HG03571 (cell line): ENCODE measurements around the gene RAMP3.
A peak's percentile ranks its signal among the peaks of the same experiment; 100 is the strongest.
"Not testable (repeated sequence)": the region's sequence is repeated elsewhere in the genome, so short reads cannot be mapped to it uniquely, and the experiment has no call there.

Experiments
- ATAC-seq: cut with Tn5 transposase; IDR thresholded peaks from one replicate; pipeline ENCODE4 v1.9.1; 2021; ENCODE audit not compliant: unreplicated experiment

RAMP3 gene

DNA sequence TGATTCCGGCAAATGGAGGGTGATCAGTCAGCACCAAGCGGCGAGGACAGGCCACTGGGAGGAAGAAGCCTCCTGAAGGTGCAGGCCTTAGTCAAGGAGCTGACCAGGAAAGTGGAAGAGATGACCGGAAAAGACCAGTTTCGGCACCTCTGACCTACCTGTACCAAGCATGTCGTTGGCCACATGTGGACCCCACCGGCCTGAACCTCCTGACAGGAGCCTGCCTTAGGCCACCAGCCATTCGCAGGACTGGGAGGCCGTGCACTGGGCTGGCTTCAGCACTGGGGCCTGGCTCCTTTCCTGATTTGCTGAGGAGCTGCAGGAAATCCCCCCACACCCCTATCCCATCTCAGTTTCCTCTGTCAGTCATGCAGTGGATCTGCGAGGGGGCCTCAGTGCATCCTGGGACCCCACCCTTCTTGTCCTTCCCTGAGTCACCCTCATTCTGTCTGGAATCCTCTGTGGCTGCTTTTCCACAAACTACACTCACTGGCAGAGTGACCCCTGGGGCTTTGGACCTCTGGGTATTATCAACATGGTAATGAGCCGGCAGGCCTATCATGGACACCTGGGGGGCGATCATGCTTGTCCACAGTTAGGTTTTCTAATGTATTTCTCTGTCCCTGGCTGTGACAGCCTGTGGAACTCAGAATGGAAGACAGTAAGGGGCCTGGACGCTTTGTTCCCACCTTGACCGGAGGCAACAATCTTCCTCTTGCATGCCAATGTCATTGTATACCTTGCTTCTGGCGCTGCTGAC is 33.0 kb downstream of the RAMP3 start:
- ATAC-seq = no peak

DNA sequence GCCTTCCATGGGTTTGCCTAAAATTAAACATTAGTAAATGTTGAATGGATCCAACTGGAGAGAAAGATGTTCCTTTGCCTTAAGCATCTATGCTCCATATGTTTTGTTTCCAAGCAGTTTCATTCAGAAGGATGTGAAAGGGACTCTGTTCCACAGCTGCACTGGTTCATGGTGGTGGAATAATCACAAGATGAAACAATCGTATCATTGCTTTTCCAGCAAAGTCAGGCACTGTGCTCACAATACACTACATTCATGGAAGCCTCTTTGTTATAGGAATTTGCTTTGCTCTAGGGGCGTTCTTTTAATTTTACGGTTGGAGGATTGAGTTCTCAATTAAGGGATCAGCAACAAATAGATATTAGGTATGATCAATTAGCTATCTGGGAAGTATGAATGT is 33.8 kb downstream of the RAMP3 start:
- no peak for ATAC-seq

DNA sequence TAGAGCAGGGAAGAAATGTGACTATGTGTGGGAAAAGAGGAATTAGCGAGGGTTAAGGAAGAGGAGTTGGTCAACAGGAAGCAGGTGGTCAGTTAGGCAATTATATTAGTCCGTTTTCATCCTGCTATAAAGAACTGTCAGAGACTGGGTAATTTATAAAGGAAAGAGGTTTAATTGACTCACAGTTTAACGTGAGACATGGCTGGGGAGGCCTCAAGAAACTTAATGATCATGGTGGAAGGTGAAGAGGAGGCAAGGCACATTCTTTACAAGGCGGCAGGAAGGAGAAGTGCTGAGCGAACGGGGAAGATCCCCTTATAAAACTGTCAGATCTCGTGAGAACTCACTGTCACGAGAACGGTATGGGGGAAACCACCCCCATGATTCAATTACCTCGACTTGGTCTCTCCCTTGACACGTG is 35.0 kb downstream of the RAMP3 start:
- ATAC-seq = no peak

DNA sequence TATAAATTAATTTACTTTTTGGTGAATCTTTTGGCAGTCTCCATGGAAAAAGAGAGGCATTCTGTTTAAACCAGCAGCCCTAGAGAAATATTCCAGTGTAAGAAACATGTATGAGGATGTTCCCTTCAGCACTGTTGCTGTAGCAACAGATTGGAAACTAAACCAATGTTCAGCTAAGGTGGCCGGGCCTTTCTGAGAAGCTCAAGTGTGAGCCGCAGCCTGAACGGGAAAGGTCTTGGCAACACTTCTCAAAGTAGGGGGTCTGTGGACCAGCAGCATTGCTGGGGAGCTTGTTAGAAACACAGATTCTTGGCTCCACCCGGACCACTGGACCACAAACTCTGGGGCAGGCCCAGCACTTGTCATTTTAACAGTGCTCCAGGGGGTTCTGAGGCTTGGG is 36.2 kb downstream of the RAMP3 start:
- no peak for ATAC-seq

DNA sequence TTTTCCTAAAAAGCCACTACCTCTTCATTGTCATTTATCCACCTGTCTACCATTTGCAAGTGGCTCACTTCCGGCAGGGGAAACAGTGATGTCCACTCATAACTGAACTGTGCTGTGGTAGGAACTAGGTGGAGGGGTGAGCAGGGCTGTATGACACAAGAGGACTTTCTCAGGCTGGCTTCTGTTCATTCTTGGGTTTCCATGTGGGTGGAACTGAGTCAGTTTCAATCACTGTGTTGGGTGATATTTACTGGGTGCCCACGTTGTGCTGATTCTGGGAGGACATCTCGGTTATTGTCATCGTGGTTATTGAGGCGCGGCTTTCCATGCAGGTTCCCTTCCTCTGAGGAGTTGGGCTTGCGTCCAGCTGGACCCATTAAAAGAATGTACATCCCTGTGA is 38.8 kb downstream of the RAMP3 start:
- ATAC-seq = peak; percentile 63

DNA sequence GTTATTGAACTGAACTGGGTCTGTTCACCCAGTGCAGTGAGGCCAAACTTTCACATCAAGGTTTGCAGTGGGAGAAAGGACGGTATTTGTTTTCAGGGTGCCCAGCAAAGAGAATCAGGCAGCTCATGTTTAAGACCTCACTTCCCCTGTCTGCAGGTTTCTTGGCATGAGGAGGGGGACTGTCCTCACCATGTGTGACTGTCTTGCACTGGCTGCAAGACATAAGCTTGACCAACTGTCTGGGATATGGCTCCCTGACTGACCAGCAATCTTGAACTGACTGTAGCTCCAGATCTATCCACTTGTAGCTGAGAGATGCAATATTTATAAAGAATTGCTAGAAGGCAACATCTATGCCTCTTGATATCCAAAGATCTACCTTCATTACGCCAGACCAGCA is 39.9 kb downstream of the RAMP3 start:
- no peak for ATAC-seq

DNA sequence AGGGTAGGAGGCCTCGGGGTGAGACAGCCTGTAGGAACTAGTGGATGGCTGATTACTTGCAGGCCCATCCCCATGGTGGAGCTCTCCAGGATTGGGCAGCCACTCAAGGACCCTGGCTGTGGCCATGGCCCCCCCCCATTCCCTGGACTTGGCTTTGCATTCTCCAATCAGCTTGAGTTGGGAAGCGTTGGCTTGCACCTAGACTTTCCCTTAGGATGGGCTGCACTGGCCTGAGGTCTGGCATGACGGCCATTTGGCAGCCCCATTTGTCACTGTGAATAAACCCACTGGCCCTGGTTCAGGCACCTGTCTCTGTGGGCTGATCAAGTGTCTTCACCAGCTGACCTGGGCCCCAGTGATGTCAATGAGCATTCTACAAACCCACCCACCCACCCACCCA is 41.4 kb downstream of the RAMP3 start:
- ATAC-seq = no peak

DNA sequence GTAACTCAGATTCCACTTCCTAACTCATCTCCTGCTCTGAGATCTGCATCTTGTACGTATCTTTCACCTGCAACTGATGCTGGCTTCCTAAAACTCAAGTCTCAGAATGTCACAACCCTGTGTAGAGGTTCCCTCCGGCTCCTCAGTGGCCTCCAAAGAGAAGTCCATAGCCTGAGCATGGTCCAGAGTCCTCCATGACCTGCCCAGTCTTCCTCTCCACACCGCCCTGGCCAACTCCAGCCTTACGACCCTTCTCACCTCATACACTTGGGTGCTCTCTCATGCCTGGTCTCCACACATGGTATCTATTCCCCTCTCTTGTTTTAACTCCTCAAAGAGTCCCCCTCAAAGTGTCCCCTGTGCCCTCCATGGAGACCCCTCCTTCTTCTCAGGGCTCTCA is 41.9 kb downstream of the RAMP3 start:
- no peak for ATAC-seq

DNA sequence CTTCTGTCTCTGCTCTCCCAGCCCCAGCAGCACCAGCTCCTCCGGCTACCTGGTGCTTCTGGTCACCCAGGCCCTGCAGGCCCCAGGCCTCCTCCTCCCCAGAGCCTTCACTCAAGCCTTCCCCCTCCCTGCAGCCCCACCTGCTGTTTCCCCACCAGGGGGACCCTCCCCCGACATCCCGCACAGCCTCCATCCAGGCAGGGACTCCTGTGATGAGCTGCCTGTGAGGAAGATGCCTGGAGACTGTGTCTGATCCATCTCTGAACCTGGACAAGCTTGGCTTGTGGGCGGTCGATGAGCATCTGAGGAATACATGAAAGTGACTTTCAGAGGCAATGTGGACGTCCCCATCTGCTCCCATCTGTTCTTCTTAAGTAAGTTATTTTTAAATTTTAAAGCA is 45.0 kb downstream of the RAMP3 start:
- ATAC-seq = no peak

DNA sequence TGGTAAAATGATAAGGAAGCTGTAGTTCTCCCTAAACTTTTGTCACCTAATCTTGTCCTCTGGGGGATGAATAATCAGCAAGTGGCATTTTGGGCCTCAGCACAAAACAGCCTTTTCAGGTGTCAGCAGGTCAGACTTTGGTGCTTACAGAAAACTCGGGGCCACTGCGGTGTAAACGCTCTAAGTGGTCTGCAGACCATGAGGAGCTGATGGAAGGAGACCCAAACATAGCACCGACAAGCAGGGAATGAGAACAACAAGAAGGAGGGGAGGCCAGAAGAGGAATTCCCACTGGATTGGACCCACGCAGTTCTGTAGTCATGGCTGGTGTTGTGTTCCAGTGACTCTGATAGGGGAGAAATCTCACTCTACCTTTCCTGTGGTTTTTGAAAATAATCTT is 45.4 kb downstream of the RAMP3 start:
- ATAC-seq = no peak

DNA sequence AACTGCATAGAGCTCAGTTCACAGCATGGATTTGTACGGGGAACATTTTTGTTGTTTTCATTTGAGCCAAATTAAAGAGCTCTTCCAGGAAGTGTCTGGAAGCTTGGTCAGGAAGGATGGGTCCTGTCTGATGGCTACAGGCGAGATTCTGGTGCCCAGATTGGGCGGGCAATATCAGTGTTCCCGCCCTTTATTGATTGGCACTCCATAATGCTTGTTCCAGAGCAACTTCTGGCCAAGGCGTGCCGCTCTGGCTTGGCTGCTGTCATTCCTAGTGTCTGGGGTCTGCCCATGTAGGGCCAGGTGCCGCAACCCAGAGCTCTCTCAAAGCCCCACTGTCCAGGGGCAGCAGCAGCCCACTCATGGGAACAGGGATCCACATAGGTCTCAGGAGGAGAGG is 45.9 kb downstream of the RAMP3 start:
- no peak for ATAC-seq

DNA sequence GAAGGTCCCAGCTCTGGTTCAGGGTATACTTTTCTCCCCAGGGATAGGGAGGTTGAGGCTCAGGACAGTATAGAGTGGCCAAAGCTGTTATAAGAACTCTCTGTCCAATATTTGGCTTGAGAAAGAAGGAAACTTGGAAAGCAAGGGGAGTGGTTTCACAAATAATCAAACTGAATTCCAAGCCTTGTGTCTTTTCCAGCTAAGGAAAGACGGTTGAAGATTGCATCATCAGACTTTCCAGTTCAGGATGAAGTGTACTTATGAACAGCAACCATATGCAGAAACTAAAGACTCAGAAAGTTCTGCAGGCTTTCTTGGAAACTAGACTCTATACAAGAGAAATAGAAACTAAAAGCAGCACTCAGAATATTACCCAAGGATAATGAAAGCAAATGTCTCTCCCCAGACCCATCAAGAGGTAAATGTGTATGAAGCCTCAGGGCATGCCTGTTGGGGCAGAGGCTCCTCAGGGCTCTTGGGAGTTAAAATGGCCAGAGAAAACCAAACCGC is 46.4 kb downstream of the RAMP3 start:
- ATAC-seq = no peak

DNA sequence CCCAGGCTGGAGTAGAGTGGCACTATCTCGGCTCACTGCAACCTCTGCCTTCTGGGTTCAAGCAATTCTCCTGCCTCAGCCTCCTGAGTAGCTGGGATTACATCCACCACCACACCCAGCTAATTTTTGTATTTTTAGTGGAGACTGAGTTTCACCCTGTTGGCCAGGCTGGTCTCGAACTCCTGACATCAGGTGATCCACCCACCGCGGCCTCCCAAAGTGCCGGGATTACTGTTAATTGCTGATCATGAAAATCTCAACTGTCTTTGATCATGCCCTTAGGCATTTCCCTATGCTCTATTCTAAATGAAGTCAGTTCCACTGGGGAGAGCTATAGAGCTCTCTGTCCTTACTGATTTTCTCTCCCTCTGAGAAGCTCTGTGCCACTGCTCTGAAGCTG is 48.7 kb downstream of the RAMP3 start:
- ATAC-seq = not testable (repeated sequence)

DNA sequence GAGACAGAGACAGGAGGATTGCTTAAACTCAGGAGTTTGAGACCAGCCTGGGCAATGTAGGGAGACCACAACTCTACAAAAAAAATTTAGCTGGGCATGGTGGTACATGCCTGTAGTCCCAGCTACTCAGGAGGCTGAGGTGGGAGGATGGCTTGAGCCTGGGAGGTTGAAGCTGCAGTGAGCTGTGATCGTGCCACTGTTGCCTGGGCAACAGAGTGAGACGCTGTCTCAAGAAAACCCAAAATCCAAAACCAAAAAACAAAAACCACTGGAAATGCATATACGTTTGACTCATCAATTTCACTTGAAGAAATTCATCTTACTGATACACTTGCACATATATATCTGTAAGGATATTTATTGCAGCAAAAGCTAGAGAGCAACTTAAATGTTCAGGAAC is 52.3 kb downstream of the RAMP3 start:
- ATAC-seq = not testable (repeated sequence)

DNA sequence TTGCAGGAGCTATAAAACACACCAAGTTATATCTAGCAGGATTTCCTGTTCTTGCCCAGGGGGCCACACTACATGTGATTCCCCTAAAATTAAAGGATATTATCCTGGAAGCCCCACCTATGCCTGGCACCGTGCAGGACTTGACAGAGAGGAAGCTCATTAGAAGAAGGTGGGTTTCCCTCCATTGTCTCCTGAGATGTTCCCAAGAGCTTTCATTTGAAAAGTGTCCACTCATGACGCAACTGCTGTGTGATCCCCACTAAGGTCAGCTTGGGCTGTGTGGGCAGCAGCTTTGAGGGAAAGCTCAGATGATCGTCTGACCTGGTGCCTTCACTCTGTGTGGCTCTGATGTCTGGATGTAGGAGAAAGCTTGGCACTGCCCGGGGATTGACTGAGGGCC is 53.5 kb downstream of the RAMP3 start:
- ATAC-seq = no peak

DNA sequence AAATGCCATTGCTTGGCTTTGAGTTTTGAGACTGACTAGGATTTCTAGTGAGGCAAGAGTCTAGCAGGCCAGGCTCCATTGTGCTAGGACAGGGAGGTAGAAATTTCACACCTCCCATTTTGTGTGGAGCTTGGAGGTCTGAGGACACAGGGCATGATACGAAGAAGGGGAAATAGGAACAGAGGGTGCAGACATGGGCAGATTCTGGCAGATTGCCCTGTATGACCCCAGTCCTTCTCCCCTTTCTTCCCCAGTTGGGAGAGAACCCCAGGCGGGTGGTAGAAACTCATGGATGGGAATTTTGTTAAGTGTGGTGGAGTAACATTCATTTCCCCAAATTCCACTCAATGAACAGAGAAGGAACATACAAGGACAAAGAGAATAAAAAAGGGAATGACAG is 54.4 kb downstream of the RAMP3 start:
- no peak for ATAC-seq

DNA sequence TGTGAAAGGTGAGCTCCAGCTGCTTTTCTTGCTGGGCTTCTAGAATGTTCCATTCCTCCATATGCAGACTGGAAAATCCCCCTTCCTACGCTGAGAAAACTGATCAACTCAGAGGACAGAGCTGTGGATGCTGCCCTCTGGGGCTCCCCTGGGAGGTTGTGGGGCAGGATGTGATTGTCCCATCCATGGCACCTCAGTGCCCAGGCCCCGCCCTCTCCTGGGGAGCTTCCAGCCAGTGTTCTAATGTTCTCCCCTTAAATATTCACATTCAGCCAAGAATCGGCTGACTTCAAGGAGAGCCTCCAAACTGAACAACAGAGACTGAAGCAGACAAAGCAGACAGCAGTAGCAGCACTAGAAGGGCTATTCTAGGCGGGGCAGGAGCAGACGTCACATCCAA is 55.0 kb downstream of the RAMP3 start:
- ATAC-seq = no peak

DNA sequence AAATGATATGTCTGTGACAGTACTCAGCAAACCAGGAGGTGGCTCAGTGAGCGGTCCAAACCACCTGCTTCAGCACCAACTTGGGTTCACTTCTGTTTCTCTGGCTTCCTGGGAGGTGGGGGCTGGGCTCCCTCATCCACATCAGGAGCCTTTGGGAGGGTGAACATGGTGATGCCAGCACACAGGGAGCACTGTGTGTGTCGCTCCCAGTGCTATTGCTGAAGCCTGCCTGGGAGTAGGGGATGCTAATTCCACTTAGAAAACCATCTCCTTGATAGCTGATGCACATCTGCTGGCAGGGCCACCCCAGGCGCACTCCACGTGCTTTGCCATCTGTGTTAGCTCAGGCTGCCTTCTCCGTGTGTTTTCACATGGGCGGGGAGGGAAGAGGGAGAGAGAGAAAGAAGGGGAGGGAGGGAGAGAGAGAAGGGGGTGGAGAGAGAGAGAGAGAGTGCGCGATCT is 58.0 kb downstream of the RAMP3 start:
- ATAC-seq = no peak

DNA sequence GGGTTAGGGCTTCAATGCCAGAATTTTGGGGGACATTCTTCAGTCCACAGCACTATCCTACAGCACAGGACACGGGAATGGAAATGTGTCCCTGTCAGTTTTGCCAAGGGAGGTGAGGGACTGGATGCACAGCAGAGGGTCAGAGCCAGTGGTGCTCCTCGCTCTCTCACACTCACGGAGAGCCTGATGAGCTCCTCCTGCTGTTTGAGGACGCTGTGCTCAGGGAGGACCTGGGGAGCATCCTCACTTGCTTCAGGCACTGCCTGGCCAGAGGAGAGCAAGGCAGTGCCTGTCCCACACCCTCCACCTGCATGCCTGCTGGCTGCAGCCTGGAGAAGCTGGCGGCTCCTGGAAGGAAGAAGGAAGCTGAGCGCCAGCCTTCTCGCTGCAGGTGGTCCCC is 58.6 kb downstream of the RAMP3 start:
- ATAC-seq = no peak

DNA sequence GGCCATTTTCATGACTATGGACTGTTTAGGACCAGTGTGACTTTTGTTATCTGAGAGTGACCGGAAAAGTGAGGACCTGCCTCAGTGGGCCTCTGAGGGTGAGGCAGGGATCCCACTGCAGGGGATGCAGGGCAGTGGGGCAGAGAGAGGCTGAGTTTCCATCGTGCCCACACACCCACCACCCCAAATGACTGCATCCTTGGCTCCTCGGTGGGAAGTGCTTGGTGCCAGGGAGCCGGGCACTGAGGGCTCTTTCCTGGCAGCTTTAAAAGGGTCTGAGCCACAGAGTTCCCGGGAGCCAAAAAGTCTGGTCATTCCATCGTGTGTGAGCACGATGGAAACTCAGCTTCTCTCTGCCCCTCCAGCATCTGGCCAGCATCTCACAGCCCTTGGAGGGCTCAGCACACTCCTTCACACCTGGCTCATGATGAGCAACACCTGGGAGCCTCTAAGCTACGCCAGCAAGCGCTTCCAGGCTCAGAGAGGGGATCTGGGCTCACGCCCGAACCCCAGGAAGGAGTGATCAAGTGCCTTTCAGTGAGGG is 59.1 kb downstream of the RAMP3 start:
- no peak for ATAC-seq

DNA sequence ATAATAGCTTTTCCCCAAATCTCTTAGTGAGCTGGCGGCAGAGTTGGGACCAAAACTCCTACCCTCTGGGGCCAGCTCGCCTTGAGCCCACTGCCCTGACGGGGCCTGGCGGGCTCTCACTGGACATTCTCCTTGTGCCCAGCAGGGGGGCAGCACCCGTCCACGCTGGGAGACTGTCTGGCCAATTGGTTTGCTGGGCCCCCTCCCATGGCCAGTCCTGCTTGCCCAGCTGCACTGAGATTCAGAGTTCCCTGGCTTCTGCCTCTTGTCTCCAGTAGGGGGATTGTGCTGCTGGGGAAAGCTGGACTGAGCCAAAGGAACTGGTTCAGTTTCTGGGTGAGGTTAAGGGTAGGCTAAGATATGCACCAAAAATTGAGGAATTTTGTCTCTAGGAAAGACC is 59.8 kb downstream of the RAMP3 start:
- ATAC-seq = no peak

DNA sequence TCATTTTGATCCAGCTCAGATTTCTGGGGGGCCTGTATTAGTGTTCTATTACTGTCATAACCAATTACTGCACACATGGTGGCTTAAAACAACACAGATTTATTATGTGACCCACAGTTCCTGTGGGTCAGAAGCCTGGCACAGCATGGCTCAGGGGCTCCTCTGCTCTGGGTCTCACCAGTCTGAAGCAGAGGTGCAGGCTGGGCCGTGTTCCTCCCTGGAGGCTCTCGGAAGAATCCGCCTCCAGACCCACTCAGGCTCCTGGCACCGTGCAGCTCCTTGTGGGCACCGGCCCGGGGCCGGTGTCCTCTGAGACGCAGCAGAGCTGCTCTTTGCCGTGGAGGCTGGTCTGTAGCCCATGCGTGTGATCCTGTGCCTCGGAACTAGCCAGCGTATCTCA is 61.5 kb downstream of the RAMP3 start:
- no peak for ATAC-seq
